LHCN-M2 (cell line): ENCODE results near the gene PSMD13. TPM values are rescaled to one million over a fixed set of nuclear protein-coding genes. Genes with fewer than 3 reads are reported as not detected.
A peak's percentile ranks its signal among the peaks of the same experiment; 100 is the strongest.

Source experiments
- DNase-seq: peaks from one replicate; pipeline ENCODE4 v3.0.0-alpha.2; 2012; ENCODE audit warnings: low read depth
- total RNA-seq: library from RNA; depleted of rRNA; stranded (reverse); fragments of >200 nt; gene quantifications from 2 replicates; pipeline ENCODE4 v1.2.3, GENCODE V29; 2014

The PSMD13 gene
- total RNA-seq, 1 experiment from 2014 or later = 135 TPM

DNA sequence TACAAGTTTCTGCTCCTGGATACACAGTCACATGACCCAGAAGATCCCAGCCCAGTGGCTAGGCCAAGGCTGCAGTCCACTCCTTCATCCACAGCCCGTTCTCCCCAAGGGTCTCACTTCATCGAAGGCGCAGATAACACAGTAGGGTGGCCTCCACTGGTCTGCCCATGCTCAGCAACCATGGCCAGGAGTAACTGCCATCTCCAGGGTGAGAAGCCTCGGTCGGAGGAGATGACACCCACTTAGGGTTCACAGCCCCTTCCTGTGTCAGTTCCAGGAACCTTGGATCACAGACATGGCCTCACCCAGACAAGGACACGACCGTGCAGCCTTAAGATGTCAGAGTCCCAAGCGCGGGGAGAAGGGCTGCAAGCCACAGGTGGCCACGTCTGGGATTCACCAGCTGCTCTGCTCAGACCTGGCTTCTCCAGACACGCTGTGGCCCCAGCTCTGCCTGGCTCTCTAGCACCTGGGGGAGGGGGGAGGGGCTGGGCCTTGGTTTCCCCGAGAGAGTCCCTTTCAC is 32.1 kb upstream of the PSMD13 start:
- no peak for DNase-seq

DNA sequence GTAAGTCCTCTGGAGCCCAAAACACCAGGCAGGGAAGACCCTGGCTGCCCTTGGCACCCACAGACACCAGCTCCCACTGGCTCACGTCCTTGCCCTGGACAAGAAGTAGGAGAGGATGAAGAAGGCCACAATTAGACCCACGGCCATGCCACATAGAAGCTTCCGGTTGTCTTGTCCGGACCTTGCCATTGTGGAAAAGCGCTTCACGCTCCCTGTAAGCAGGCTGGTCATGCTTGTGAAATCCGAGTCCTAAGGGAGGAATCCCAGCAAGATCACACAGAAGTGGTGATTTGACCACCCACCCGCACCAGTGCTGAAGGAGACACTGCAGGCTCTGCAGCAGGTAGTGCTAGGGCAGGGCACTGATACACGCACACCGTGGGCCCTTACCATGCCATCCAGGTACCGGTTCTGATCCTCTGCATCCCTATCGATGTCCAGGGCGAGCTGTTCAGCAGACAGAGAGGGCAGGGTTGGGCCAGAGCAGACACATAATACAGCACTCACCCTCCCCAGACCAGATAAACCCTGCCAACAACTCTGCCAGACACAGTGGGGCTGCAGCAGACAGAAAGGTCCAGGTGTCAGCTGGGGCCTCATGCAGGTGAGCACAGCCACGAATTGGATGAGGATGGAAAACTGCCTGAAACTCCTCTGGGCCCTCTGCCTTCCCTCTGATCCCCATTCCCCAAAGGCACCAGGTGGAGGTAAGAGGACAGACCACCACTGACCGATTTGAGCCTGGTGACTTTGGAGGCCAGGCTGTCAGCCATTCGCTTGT is 31.4 kb upstream of the PSMD13 start:
- DNase-seq = no peak

GRCh38 chr11:206002-206384 is 30.8 kb upstream of the PSMD13 start:
- no peak for DNase-seq

DNA sequence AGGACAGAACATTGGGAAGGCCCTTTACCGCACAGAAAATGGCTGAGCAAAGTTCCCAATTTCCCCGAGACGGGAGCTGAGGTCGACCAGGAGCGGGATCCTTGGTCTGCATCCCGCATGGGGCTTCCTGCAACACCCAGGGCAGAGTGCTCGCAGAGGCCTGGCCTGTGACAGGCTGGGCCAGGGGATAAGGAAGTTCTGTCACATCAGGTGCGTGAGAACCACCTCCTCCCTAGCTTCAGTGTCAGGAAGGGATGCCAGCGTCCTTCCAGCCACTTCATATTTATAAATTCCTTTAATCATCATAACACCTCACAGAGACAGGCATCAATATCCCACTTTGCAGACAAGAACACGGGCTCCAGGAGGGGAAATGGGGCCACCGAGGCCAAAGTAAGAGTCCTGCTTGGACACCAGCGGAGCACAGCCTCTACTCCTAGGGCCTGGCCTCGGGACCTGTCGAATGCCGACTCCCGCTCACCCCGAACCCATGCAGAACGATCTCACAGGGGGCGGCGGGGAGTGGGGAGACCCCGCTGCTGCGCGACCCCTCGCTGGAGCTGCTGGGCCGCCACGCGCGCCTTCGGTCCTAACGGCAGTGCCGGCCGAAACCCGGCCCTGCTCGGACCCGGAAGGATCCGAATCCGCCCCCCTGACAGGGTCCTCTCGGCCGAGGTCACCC is 30.1 kb upstream of the PSMD13 start:
- DNase-seq = no peak

DNA sequence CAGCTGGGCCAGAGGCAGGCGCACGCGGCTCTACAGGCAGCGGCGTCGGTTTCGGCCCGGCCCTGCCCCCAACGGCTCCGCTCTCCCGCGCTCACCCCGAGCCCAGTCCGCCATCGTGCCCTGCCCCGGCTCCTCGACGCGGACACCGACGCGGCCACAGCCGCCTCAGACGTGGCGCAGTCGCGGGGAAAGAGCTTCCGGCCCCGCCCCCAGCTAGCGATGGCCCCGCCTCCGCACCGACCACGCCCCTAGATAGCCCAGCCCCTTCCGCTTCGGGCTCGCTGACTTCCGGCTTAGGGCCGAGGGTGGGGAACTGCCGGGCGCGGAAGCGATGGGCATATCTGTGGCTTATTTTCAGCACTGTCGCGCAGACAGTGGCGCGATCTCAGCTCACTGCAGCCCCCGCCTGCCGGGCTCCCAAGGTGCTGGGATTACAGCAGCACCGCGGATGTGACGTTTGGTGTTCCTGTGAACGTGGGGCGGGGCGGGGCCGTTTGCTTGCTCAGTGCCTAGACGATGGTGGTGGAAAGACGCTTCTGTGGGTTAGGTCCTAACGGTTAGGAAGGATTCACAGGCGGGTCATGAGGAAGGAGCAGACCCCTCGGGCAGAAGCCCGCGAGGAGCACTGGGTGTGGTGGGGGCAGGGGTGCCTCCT is 29.4 kb upstream of the PSMD13 start, which contains the start of the genes BET1L and RIC8A:
Gene BET1L, minus strand, starts transcription at position 192 of the 655 bp plus-strand sequence. Its CDS starts 78 bp downstream, at position 114.
Gene RIC8A, plus strand, starts transcription at position 501 of the 655 bp plus-strand sequence. CDS start 1,147 bp downstream, outside the sequence.
- peak; percentile 98 for DNase-seq

- peak; percentile 29 for DNase-seq
These were observed 29.0 kb upstream of the PSMD13 start for GRCh38 chr11:207863-208180.

DNA sequence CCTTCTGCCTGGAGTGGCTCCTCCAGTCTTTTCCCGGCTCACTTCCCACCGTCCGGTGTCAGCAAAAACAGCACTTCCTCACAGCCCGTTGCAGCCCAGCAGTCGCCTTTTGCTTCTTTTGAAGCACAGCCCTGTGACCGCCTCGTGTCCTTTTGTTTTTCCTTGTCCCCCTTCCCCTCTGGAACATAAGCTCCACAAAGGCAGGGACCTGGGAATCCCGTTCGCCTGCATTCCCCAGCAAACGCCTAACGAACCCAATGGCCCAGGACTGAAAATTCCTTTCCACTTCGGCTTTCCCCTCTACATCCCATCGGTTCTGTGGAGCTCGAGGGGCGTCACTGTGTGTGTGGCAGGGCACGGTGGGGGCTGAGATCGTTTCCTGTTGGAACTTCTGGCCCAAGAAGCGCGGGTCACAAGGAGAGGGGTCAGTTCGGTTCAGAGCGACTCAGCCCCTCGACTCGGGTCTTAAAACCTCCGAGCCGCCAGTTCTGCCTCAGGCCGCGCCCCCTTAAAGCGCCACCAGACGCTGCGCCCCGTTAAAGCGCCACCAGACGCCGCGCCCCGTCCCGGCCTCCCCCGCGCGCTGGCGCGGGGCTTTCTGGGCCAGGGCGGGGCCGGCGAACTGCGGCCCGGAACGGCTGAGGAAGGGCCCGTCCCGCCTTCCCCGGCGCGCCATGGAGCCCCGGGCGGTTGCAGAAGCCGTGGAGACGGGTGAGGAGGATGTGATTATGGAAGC is 28.4 kb upstream of the PSMD13 start:
- peak; percentile 68 for DNase-seq

DNA sequence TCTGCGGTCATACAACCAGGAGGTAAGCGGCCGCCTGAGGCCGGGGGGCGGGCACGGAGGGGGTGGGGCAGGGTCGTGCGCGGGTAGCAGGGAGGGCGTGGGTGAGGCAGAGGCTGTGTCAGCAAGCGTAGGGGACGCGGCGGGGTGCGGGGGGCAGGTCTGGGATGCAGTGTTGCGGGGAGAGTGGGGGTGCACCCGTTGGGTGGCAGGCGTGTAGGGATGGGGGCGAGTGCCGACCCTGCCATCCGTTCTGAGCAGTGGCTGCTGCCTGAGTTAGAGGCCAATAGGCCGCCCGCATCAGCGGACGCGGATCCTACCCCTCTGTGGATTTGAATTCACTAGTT is 27.9 kb upstream of the PSMD13 start:
- DNase-seq = no peak

GRCh38 chr11:209275-210121 is 27.3 kb upstream of the PSMD13 start:
- DNase-seq = peak; percentile 26

GRCh38 chr11:210122-210802 is 26.5 kb upstream of the PSMD13 start:
- DNase-seq = peak; percentile 72

DNA sequence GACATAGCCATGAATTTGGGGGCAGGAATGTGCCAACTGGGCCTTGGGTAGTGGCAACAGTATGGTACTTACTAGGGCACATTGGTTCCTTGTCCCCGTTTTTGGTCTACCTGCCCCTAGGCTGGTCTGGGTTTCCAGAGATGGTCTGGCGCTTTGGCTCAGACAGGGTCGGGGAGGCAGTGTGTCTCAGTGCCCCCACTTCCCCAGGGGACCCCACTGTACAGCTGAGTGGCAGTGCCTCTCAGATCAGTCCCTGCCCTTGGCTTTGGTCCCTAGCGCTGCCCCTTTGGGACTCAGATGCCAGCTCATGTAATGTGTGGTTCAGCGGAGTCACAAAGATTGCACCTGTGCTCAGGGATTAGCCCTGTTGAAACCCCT is 26.0 kb upstream of the PSMD13 start:
- DNase-seq = no peak

GRCh38 chr11:211295-211694 is 25.5 kb upstream of the PSMD13 start:
- no peak for DNase-seq

GRCh38 chr11:211741-212140 is 25.0 kb upstream of the PSMD13 start:
- DNase-seq = no peak

DNA sequence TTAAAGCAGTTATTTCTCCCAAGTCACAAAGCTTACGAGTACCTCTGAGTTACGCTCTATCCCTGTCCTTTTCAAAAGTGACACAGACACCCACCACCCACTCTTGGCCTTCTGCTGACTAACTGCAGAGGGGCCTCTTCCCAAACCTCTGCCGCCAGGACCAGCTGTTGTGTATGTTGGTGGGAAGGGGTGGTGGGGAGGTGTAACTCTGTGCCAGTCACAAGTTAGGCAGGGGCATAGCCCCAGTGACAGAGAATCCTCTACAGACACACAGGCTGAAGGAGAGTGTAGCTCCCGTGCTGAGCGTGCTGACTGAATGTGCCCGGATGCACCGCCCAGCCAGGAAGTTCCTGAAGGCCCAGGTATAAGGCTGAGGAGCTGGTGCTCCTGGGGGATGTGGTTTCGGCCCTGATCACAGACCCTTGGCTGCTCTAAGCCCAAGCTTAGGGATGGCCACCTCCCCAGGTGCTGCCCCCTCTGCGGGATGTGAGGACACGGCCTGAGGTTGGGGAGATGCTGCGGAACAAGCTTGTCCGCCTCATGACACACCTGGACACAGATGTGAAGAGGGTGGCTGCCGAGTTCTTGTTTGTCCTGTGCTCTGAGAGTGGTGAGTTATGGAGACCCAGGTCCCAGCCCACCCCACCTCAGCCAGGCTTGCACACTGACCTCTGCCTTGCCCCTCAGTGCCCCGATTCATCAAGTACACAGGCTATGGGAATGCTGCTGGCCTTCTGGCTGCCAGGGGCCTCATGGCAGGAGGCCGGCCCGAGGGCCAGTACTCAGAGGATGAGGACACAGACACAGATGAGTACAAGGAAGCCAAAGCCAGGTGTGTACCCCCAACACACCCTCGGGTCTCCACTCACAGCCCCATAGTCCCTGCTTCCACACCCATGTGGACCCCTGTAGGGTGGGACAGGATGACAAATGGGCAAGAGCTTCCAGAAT is 24.4 kb upstream of the PSMD13 start:
- no peak for DNase-seq

DNA sequence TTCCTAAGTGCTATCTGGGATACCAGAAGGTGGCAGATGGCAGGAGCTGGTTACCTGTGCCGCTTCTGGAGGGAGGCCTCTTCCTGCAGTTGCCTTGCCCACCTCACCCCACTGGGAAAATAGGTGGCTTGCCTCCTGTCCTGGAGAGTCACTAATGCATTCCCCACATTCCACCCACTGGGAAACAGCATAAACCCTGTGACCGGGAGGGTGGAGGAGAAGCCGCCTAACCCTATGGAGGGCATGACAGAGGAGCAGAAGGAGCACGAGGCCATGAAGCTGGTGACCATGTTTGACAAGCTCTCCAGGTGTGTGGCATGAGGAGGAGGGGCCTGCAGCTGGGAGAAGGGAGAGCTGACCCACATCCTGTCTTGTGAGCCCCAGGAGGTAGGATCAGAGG is 23.7 kb upstream of the PSMD13 start:
- DNase-seq = no peak

GRCh38 chr11:214083-214482 is 22.7 kb upstream of the PSMD13 start:
- DNase-seq = no peak

DNA sequence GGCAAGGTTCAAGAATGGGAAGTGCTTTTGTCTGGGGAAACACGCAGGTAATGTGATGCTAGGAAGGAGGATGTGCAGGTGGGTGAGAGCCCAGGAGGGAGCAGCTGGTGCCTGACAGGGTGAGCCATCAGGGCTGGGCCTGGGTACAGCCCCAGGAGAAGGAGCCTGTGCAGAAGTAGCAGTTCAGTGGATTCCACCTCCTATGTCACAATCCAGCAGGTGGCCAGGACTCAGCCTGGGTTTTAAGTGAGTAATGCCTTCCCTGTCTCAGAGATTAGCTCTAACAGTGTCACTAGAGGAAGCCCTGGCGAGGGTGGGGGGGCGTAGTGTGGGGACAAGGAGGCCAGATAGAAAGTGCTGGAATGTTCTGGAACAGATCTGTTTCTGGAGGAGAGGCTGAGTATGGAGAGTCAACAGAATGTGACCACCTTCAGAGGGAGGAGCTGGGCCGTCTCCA is 21.2 kb upstream of the PSMD13 start:
- DNase-seq = no peak

- DNase-seq = no peak
These were observed 20.4 kb upstream of the PSMD13 start for GRCh38 chr11:216081-216974.
